ENCODE results near the gene GABBR2.

GABBR2 gene

DNA sequence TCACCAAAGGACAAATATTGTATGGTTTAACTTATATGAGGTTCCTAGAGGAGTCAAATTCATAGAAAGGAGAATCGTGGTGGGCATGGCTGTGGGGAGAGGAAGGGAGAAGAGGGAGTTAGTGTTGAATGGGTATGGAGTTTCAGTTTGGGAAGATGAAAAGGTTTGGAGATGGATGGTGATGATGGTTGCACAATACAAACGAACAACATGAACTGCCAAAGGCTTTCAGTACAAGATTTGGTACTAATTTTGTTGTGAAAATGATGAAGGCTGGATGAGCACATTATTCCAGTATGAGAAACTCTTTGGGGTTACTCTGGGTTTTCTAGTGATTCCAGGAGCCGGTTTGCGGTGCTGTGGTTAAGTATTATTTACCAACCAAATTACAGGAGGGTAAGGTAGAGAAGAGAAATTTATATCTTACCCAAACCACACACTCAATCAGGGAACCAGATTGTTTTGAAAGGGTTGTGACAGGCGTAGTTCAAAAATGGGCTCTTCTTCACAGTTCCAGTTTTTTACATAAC lies 341.3 kb downstream of the GABBR2 start:
- Histone ChIP-seq H3K4me2 (ENCODE audit: low read length) (no peak overlapping the region), H4K12ac (ENCODE audit: low read depth, low read length) (no peak overlapping the region), H3K4me1 (ENCODE audit: control insufficient read depth in 1 of 2, insufficient read depth in 2 of 2, low read length in 2 of 2) (no peaks in the 10 kb centered on the region), H3K14ac (ENCODE audit: low read length) (no peak overlapping the region), H3K27ac (ENCODE audit: low read depth, low read length) (no peak overlapping the region), H3K4ac (ENCODE audit: low read depth, low read length) (no peak overlapping the region), H3K4me3 (ENCODE audit: low read depth, low read length) (no peak overlapping the region), H3K27me3 (ENCODE audit: insufficient read depth, low read length) (no peaks in the 10 kb centered on the region), H4K91ac (ENCODE audit: low read depth, low read length) (no peak overlapping the region), H3K18ac (ENCODE audit: low read length) (no peak overlapping the region), H3K79me2 (ENCODE audit: control insufficient read depth, insufficient read depth, low read length, poor library complexity) (no peaks in the 10 kb centered on the region), H2AFZ (ENCODE audit: insufficient read depth, low read length, poor library complexity) (no peak overlapping the region), H3K9me3 (ENCODE audit: insufficient read depth, low read depth, low read length) (no peaks in the 10 kb centered on the region), H2BK5ac (ENCODE audit: low read depth, low read length, poor library complexity) (no peak overlapping the region), H3K23ac (ENCODE audit: low read length) (no peak overlapping the region), H3K79me1 (ENCODE audit: low read length) (no peaks in the 10 kb centered on the region), H4K8ac (ENCODE audit: low read depth, low read length) (no peak overlapping the region), H2AK5ac (ENCODE audit: low read length) (no peak overlapping the region), H3K9ac (ENCODE audit: low read length) (no peak overlapping the region), H2BK12ac (ENCODE audit: low read length) (no peak overlapping the region), H3K36me3 (ENCODE audit: control insufficient read depth in 1 of 2, insufficient read depth in 2 of 2, low read length in 2 of 2) (no peaks in the 10 kb centered on the region), H2BK120ac (ENCODE audit: insufficient read depth, low read length, poor library complexity) (no peak overlapping the region)
- WGBS (ENCODE audit: extremely low coverage, insufficient coverage, insufficient read length), result no CpG with 5 or more reads among the region's 5 CpGs
- DNase-seq, result no peak

DNA sequence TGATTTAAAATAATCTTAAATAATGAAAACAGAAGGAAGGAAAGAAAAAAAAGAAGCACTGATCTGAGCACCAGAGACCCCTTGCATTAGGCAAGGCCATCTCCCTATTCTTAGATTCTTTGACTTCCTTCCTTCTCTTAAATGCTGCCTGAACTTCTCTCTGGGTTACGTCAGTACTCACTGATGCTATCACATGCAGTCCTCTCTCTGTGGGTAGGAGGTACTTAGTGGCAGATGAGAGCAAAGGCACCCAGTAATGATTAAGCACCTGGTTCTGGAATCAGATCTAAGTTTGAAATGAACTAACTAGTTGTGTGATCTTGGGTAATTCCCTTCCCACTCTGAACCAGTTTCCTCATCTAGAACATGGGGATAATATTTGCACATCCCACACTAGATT lies 343.0 kb downstream of the GABBR2 start:
- H2BK5ac ChIP-seq (ENCODE audit: low read depth, low read length, poor library complexity), result no peak overlapping the region
- WGBS (ENCODE audit: extremely low coverage, insufficient coverage, insufficient read length), result no CpG with 5 or more reads among the region's 1 CpG
- no peak overlapping the region for H2AFZ ChIP-seq (ENCODE audit: insufficient read depth, low read length, poor library complexity)
- H4K91ac ChIP-seq (ENCODE audit: low read depth, low read length), result no peak overlapping the region
- H3K27ac ChIP-seq (ENCODE audit: low read depth, low read length), result no peak overlapping the region
- no peaks in the 10 kb centered on the region for H3K27me3 ChIP-seq (ENCODE audit: insufficient read depth, low read length)
- no peak overlapping the region for H3K23ac ChIP-seq (ENCODE audit: low read length)
- no peak for DNase-seq
- no peak overlapping the region for H3K4ac ChIP-seq (ENCODE audit: low read depth, low read length)
- H2AK5ac ChIP-seq (ENCODE audit: low read length), result no peak overlapping the region
- H4K12ac ChIP-seq (ENCODE audit: low read depth, low read length), result no peak overlapping the region
- no peaks in the 10 kb centered on the region for H3K36me3 ChIP-seq (ENCODE audit: control insufficient read depth in 1 of 2, insufficient read depth in 2 of 2, low read length in 2 of 2)
- H3K14ac ChIP-seq (ENCODE audit: low read length), result no peak overlapping the region
- H3K9ac ChIP-seq (ENCODE audit: low read length), result no peak overlapping the region
- no peak overlapping the region for H2BK120ac ChIP-seq (ENCODE audit: insufficient read depth, low read length, poor library complexity)
- H3K18ac ChIP-seq (ENCODE audit: low read length), result no peak overlapping the region
- no peaks in the 10 kb centered on the region for H3K79me2 ChIP-seq (ENCODE audit: control insufficient read depth, insufficient read depth, low read length, poor library complexity)
- no peaks in the 10 kb centered on the region for H3K79me1 ChIP-seq (ENCODE audit: low read length)
- no peak overlapping the region for H4K8ac ChIP-seq (ENCODE audit: low read depth, low read length)
- no peak overlapping the region for H3K4me2 ChIP-seq (ENCODE audit: low read length)
- no peak overlapping the region for H3K4me3 ChIP-seq (ENCODE audit: low read depth, low read length)
- H2BK12ac ChIP-seq (ENCODE audit: low read length), result no peak overlapping the region
- no peaks in the 10 kb centered on the region for H3K4me1 ChIP-seq (ENCODE audit: control insufficient read depth in 1 of 2, insufficient read depth in 2 of 2, low read length in 2 of 2)
- H3K9me3 ChIP-seq (ENCODE audit: insufficient read depth, low read depth, low read length), result no peaks in the 10 kb centered on the region

DNA sequence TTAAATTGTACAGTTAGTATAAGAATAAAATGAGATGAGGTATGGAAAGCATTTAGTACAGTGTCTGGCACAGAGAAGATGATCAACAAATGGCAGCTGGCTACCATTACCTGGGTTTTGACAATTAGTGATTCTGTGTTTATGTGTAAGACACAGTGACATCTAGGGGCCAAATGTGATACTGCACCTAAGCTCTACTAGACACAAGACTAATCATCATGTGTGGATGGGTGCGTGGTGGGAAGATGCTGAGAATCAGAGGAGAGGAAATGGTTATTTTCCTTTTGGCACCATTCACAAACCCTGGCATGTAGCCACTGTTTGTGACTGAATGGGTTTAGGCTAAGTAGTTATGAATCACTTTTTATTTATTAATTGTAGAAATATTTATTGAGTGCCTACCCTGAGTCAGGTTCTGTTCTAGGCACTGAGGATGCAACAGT lies 343.5 kb downstream of the GABBR2 start:
- Histone ChIP-seq H3K4ac (ENCODE audit: low read depth, low read length) (no peak overlapping the region), H3K4me2 (ENCODE audit: low read length) (no peak overlapping the region), H3K9ac (ENCODE audit: low read length) (no peak overlapping the region), H4K8ac (ENCODE audit: low read depth, low read length) (no peak overlapping the region), H3K27me3 (ENCODE audit: insufficient read depth, low read length) (no peaks in the 10 kb centered on the region), H2BK5ac (ENCODE audit: low read depth, low read length, poor library complexity) (no peak overlapping the region), H3K14ac (ENCODE audit: low read length) (no peak overlapping the region), H3K79me1 (ENCODE audit: low read length) (no peaks in the 10 kb centered on the region), H4K91ac (ENCODE audit: low read depth, low read length) (no peak overlapping the region), H3K27ac (ENCODE audit: low read depth, low read length) (no peak overlapping the region), H3K9me3 (ENCODE audit: insufficient read depth, low read depth, low read length) (no peaks in the 10 kb centered on the region), H3K4me3 (ENCODE audit: low read depth, low read length) (no peak overlapping the region), H3K36me3 (ENCODE audit: control insufficient read depth in 1 of 2, insufficient read depth in 2 of 2, low read length in 2 of 2) (no peaks in the 10 kb centered on the region), H3K18ac (ENCODE audit: low read length) (no peak overlapping the region), H4K12ac (ENCODE audit: low read depth, low read length) (no peak overlapping the region), H3K4me1 (ENCODE audit: control insufficient read depth in 1 of 2, insufficient read depth in 2 of 2, low read length in 2 of 2) (no peaks in the 10 kb centered on the region), H2AK5ac (ENCODE audit: low read length) (no peak overlapping the region), H2BK120ac (ENCODE audit: insufficient read depth, low read length, poor library complexity) (no peak overlapping the region), H2AFZ (ENCODE audit: insufficient read depth, low read length, poor library complexity) (no peak overlapping the region), H3K23ac (ENCODE audit: low read length) (no peak overlapping the region), H2BK12ac (ENCODE audit: low read length) (no peak overlapping the region), H3K79me2 (ENCODE audit: control insufficient read depth, insufficient read depth, low read length, poor library complexity) (no peaks in the 10 kb centered on the region)
- no CpG with 5 or more reads among the region's 1 CpG for WGBS (ENCODE audit: extremely low coverage, insufficient coverage, insufficient read length)
- DNase-seq, result peak; percentile 13 to 59

DNA sequence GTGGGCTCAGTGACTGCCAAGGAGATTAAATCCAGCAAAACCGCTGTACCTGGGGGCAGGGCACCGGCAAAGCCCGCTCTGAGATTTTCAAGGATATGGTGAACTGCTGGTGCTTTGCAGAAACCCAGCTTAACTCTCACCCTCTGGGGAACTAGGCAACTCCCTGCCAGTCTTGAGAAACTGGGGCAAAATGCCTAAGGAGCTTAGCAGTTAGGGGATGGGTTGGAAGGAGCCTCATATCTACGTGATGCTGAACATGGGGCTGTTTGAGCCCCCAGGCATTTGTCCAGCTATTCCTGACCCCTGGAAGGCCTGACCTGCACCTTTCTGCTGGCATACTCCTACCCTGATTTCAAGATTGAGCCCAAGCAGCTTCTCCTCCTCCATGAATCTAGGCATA lies 344.6 kb downstream of the GABBR2 start:
- Histone ChIP-seq H3K9ac (ENCODE audit: low read length) (no peak overlapping the region), H3K23ac (ENCODE audit: low read length) (no peak overlapping the region), H2AFZ (ENCODE audit: insufficient read depth, low read length, poor library complexity) (no peak overlapping the region), H4K8ac (ENCODE audit: low read depth, low read length) (no peak overlapping the region), H3K4me3 (ENCODE audit: low read depth, low read length) (no peak overlapping the region), H4K91ac (ENCODE audit: low read depth, low read length) (no peak overlapping the region), H3K79me1 (ENCODE audit: low read length) (no peaks in the 10 kb centered on the region), H3K14ac (ENCODE audit: low read length) (no peak overlapping the region), H3K18ac (ENCODE audit: low read length) (no peak overlapping the region), H3K9me3 (ENCODE audit: insufficient read depth, low read depth, low read length) (no peaks in the 10 kb centered on the region), H4K12ac (ENCODE audit: low read depth, low read length) (no peak overlapping the region), H3K4me2 (ENCODE audit: low read length) (no peak overlapping the region), H3K36me3 (ENCODE audit: control insufficient read depth in 1 of 2, insufficient read depth in 2 of 2, low read length in 2 of 2) (no peaks in the 10 kb centered on the region), H3K27ac (ENCODE audit: low read depth, low read length) (no peak overlapping the region), H2BK120ac (ENCODE audit: insufficient read depth, low read length, poor library complexity) (no peak overlapping the region), H2BK12ac (ENCODE audit: low read length) (no peak overlapping the region), H2BK5ac (ENCODE audit: low read depth, low read length, poor library complexity) (no peak overlapping the region), H2AK5ac (ENCODE audit: low read length) (no peak overlapping the region), H3K4me1 (ENCODE audit: control insufficient read depth in 1 of 2, insufficient read depth in 2 of 2, low read length in 2 of 2) (no peaks in the 10 kb centered on the region), H3K79me2 (ENCODE audit: control insufficient read depth, insufficient read depth, low read length, poor library complexity) (peaks cover 2% of the 10 kb centered on the region), H3K4ac (ENCODE audit: low read depth, low read length) (no peak overlapping the region), H3K27me3 (ENCODE audit: insufficient read depth, low read length) (no peaks in the 10 kb centered on the region)
- WGBS (ENCODE audit: extremely low coverage, insufficient coverage, insufficient read length), result no CpG with 5 or more reads among the region's 4 CpGs
- DNase-seq, result no peak

Measured in trophoblast cell (in vitro differentiated cells and primary cell).